ENCODE data around the gene IL11. TPM values are rescaled to one million over a fixed set of nuclear protein-coding genes. Genes with fewer than 3 reads are reported as not detected.
"Not testable (repeated sequence)": the region's sequence is repeated elsewhere in the genome, so short reads cannot be mapped to it uniquely, and the experiment has no call there.

The IL11 gene
- total RNA-seq, 4 donors from 2014 or later = 0.48 TPM; not detected in 3

- peaks cover 0 to 20% (median 18%) of the 10 kb centered on the region in 4 donors for H3K4me1 ChIP-seq
- no peaks in the 10 kb centered on the region for H3K27me3 ChIP-seq
- H3K27ac ChIP-seq = no peak overlapping the region
- WGBS, 2 donors (ENCODE audit: low coverage in 1 of 2) = 90% methylated on average over 2 of the region's 2 CpGs; no CpG with 5 or more reads in 1 of the 2 donors
- H3K36me3 ChIP-seq = peaks cover 0 to 18% (median 0%) of the 10 kb centered on the region in 4 donors
- TF ChIP-seq POLR2AphosphoS5 (IDR thresholded peaks at IDR 0.05) = no peak
- TF ChIP-seq EP300 (IDR thresholded peaks at IDR 0.05; ENCODE audit: low read depth) = no peak
- no peak for TF ChIP-seq CTCF (IDR thresholded peaks at IDR 0.05)
- TF ChIP-seq POLR2A (IDR thresholded peaks at IDR 0.05) = no peak
- DNase-seq = no peak
- in situ Hi-C loops (cut with MboI; ENCODE audit: low pct_ligation_motif_present in 1 of 4, low pct_unique_long_range_greater_than_20kb in 1 of 4, low sequenced_read_pairs in 3 of 4) = loop anchor here in 2 of 4 donors (25.0 kb wide), 1 partner anchor 115 kb away; the partner anchor contains the start of genes BRSK1 (in 2 of the 2) and HSPBP1 (in 2 of the 2)
- intact Hi-C loops (cut with DNase I; ENCODE audit: low total_unique reads) = no loop called here
- no peak overlapping the region for H3K4me3 ChIP-seq
- no peaks in the 10 kb centered on the region for H3K9me3 ChIP-seq
Observed at GRCh38 chr19:55402509-55402908, 32.2 kb upstream of the IL11 start.

GRCh38 chr19:55401390-55401789 lies 31.1 kb upstream of the IL11 start:
- H3K27me3 ChIP-seq; H3K27ac ChIP-seq; H3K9me3 ChIP-seq; DNase-seq; intact Hi-C loops (cut with DNase I; ENCODE audit: low total_unique reads); H3K4me3 ChIP-seq: not testable (repeated sequence)
- Histone ChIP-seq H3K36me3 (peaks cover 0 to 18% (median 0%) of the 10 kb centered on the region in 4 donors), H3K4me1 (peaks cover 0 to 11% (median 9%) of the 10 kb centered on the region in 4 donors)
- 91% methylated on average over 24 of the region's 28 CpGs; no CpG with 5 or more reads in 1 of the 2 donors for WGBS, 2 donors (ENCODE audit: low coverage in 1 of 2)
- in situ Hi-C loops (cut with MboI; ENCODE audit: low pct_ligation_motif_present in 1 of 4, low pct_unique_long_range_greater_than_20kb in 1 of 4, low sequenced_read_pairs in 3 of 4) = loop anchor here in 2 of 4 donors (25.0 kb wide), 1 partner anchor 114 kb away; the partner anchor contains the start of genes BRSK1 (in 2 of the 2) and HSPBP1 (in 2 of the 2)

GRCh38 chr19:55400281-55401087 lies 30.2 kb upstream of the IL11 start:
- Histone ChIP-seq H3K27ac (no peak overlapping the region), H3K4me1 (peaks cover 0 to 2% (median under 1%) of the 10 kb centered on the region in 4 donors), H3K27me3 (no peaks in the 10 kb centered on the region), H3K4me3 (no peak overlapping the region), H3K9me3 (no peaks in the 10 kb centered on the region), H3K36me3 (peaks cover 0 to 18% (median 0%) of the 10 kb centered on the region in 4 donors)
- intact Hi-C loops (cut with DNase I; ENCODE audit: low total_unique reads) = no loop called here
- WGBS, 2 donors (ENCODE audit: low coverage in 1 of 2) = 80 to 86% methylated on average over 2 to 14 of the region's 14 CpGs
- in situ Hi-C loops (cut with MboI; ENCODE audit: low pct_ligation_motif_present in 1 of 4, low pct_unique_long_range_greater_than_20kb in 1 of 4, low sequenced_read_pairs in 3 of 4) = loop anchor here in 2 of 4 donors (25.0 kb wide), 1 partner anchor 113 kb away; the partner anchor contains the start of genes BRSK1 (in 2 of the 2) and HSPBP1 (in 2 of the 2)
- TF ChIP-seq CTCF (IDR thresholded peaks at IDR 0.05) (no peak), EP300 (IDR thresholded peaks at IDR 0.05; ENCODE audit: low read depth) (no peak), POLR2A (IDR thresholded peaks at IDR 0.05) (no peak)
- DNase-seq = no peak

- Histone ChIP-seq H3K27me3 (no peaks in the 10 kb centered on the region), H3K4me1 (no peaks in the 10 kb centered on the region), H3K27ac (no peak overlapping the region), H3K9me3 (no peaks in the 10 kb centered on the region), H3K4me3 (no peak overlapping the region), H3K36me3 (peaks cover 0 to 16% (median 0%) of the 10 kb centered on the region in 4 donors)
- WGBS, 2 donors (ENCODE audit: low coverage in 1 of 2) = 78 to 79% methylated on average over 4 to 12 of the region's 12 CpGs
- in situ Hi-C loops (cut with MboI; ENCODE audit: low pct_ligation_motif_present in 1 of 4, low pct_unique_long_range_greater_than_20kb in 1 of 4, low sequenced_read_pairs in 3 of 4) = loop anchor here in 1 of 4 donors (25.0 kb wide), 1 partner anchor 111 kb away; the partner anchor contains the start of genes BRSK1 and HSPBP1
- TF ChIP-seq EP300 (IDR thresholded peaks at IDR 0.05; ENCODE audit: low read depth) = no peak
- TF ChIP-seq POLR2A (IDR thresholded peaks at IDR 0.05) = no peak
- TF ChIP-seq CTCF (IDR thresholded peaks at IDR 0.05) = no peak
- no peak for TF ChIP-seq POLR2AphosphoS5 (IDR thresholded peaks at IDR 0.05)
- no peak for DNase-seq
- intact Hi-C loops (cut with DNase I; ENCODE audit: low total_unique reads) = no loop called here
Observed at GRCh38 chr19:55398200-55398925, 28.1 kb upstream of the IL11 start.

All from transverse colon (tissue), 4 donors.